Measurements from ENCODE around the gene TFR2. TPM values are rescaled to one million over a fixed set of nuclear protein-coding genes. Genes with fewer than 3 reads are reported as not detected.

TFR2 gene
- total RNA-seq, 1 experiment from 2014 or later = 6.2 TPM

DNA sequence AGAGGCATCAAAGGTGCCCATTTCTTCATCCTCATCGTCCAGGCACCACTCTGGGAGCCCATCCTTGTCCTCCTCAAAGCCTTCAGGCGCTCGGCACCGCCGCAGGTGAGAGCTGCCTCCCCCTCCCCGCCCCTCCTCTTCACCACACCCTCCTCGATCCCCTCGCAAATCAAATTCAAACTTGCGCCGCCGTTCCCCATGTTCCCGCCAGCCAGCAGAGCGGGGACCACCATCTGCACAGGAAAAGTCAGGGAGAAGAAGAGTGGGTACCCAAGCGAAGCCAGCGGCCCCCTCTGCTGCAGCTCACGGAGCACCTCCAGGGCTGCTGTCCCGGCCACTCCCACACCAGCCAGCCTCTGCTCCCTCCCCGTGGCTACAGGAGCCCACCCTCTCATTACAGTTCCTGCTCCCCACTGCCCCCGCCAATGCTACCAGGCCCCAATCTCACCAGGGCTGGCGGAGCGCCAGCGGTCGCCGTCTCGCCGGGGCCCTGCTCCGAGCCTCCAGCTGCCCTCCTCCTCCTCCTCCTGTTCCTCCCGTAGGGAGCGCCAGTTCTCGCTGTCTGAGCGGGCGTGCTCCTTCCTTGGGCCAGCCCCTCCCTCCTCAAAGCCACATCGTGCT lies 45.0 kb upstream of the TFR2 start:
- H3K27ac ChIP-seq = no peak overlapping the region
- H3K9me2 ChIP-seq (ENCODE audit: insufficient read depth) = no peaks in the 10 kb centered on the region
- ChIA-PET POLR2A (ENCODE audit: unreplicated experiment) (interaction anchor here (0.5 kb wide), 1 partner anchor 15 kb away, joined by 3 read pairs; no protein-coding TSS in a partner anchor), CTCF (no interaction called here)
- peaks cover 30% of the 10 kb centered on the region for H3K79me2 ChIP-seq (ENCODE audit: low read depth)
- no peaks in the 10 kb centered on the region for H3K4me1 ChIP-seq (replicated peaks; ENCODE audit: insufficient read depth)
- intact Hi-C loops (cut with micrococcal nuclease; ENCODE audit: unreplicated experiment) = no loop called here
- no peaks in the 10 kb centered on the region for H3K36me3 ChIP-seq (ENCODE audit: low read depth)
- no peak overlapping the region for H3K4me3 ChIP-seq
- no peaks in the 10 kb centered on the region for H3K27me3 ChIP-seq (ENCODE audit: insufficient read depth, low read depth)
- H3K9me3 ChIP-seq (ENCODE audit: insufficient read depth, low read depth) = no peaks in the 10 kb centered on the region
- H3F3A ChIP-seq (ENCODE audit: insufficient read depth, low read depth) = peaks cover 3% of the 10 kb centered on the region; the same call in 1 of the 2 replicates
- no TSS peak for BruUV-seq (replicated peaks)
- H2AFZ ChIP-seq = no peak overlapping the region
- H4K20me1 ChIP-seq (ENCODE audit: insufficient read depth) = peaks cover 36% of the 10 kb centered on the region
- no peak for DNase-seq
- no peak for TF ChIP-seq EZH2 (IDR thresholded peaks at IDR 0.05; ENCODE audit: low read depth)
- TF ChIP-seq, protein P1, sequence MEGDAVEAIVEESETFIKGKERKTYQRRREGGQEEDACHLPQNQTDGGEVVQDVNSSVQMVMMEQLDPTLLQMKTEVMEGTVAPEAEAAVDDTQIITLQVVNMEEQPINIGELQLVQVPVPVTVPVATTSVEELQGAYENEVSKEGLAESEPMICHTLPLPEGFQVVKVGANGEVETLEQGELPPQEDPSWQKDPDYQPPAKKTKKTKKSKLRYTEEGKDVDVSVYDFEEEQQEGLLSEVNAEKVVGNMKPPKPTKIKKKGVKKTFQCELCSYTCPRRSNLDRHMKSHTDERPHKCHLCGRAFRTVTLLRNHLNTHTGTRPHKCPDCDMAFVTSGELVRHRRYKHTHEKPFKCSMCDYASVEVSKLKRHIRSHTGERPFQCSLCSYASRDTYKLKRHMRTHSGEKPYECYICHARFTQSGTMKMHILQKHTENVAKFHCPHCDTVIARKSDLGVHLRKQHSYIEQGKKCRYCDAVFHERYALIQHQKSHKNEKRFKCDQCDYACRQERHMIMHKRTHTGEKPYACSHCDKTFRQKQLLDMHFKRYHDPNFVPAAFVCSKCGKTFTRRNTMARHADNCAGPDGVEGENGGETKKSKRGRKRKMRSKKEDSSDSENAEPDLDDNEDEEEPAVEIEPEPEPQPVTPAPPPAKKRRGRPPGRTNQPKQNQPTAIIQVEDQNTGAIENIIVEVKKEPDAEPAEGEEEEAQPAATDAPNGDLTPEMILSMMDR (conservative IDR thresholded peaks at IDR 0.05) = no peak
- H3K4me2 ChIP-seq = no peak overlapping the region

DNA sequence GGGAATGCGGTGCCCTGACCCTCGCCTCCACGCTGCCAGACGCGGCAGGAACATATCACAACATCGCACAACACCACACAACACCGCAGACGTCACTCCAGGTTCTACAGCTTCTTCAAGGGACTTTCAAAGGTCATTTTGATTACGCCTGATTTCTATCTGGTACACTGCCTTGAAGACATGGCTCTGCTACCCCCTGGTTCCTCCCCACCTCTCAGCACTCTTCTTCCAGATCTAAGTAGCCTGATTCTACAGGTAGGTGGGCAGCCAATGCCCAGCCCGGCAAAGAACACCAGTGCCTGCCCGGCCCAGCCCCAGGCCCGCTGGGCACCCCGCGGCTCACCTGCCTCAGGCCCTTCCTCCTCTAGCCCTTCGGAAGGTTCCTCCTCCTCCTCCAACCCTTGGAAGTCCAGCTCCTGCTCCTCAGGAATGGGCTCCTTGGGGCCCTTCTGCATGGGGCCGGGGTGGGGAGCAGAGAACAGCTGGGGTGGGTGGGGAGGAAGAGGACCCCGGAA lies 44.3 kb upstream of the TFR2 start:
- Histone ChIP-seq H3K27ac (no peak overlapping the region), H2AFZ (no peak overlapping the region), H3K4me2 (no peak overlapping the region), H3K27me3 (ENCODE audit: insufficient read depth, low read depth) (no peaks in the 10 kb centered on the region), H3K4me3 (no peak overlapping the region), H3K4me1 (replicated peaks; ENCODE audit: insufficient read depth) (no peaks in the 10 kb centered on the region), H4K20me1 (ENCODE audit: insufficient read depth) (peaks cover 34% of the 10 kb centered on the region), H3K9me2 (ENCODE audit: insufficient read depth) (no peaks in the 10 kb centered on the region), H3K79me2 (ENCODE audit: low read depth) (peaks cover 24% of the 10 kb centered on the region), H3K9me3 (ENCODE audit: insufficient read depth, low read depth) (no peaks in the 10 kb centered on the region), H3F3A (ENCODE audit: insufficient read depth, low read depth) (peaks cover 8% of the 10 kb centered on the region; the same call in 1 of the 2 replicates), H3K36me3 (ENCODE audit: low read depth) (no peaks in the 10 kb centered on the region)
- POLR2A ChIA-PET (ENCODE audit: unreplicated experiment) = interaction anchor here (0.5 kb wide), 1 partner anchor 15 kb away, joined by 3 read pairs; no protein-coding TSS in a partner anchor
- CTCF ChIA-PET = no interaction called here
- TF ChIP-seq EZH2 (IDR thresholded peaks at IDR 0.05; ENCODE audit: low read depth) = no peak
- TF ChIP-seq, protein P1 (conservative IDR thresholded peaks at IDR 0.05) = no peak
- BruUV-seq (replicated peaks) = no TSS peak
- DNase-seq = no peak
- intact Hi-C loops (cut with micrococcal nuclease; ENCODE audit: unreplicated experiment) = no loop called here

DNA sequence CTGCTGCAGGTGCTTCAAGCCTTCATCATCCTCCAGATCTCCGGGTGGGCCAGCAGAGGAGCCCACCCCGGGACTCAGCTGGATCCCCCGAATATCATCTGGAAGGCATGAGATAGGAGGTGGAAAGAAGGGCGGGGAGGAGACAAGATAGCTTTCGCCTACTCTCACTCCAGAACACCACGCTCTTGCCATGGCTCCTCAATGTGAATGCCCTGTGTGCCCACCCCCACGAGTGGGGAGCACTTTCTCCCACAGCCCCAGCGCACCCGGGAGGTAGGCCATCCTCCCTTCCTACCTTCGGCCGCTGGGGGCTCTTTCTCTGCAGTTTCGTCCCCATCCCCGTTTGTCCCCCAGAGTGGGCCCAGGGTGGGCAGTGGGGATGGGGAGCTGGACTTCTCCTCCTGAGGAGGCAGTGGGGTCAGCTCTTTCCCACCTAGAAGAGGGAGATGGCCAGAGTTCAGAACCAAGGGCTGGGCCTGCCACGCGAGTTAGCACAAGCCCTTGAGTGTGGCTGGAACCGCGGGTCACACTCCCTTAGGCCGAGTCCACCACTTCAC lies 43.8 kb upstream of the TFR2 start:
- H3F3A ChIP-seq (ENCODE audit: insufficient read depth, low read depth) = peaks cover 14% of the 10 kb centered on the region; the same call in 1 of the 2 replicates
- H3K36me3 ChIP-seq (ENCODE audit: low read depth) = no peaks in the 10 kb centered on the region
- H3K4me1 ChIP-seq (replicated peaks; ENCODE audit: insufficient read depth) = no peaks in the 10 kb centered on the region
- H3K27ac ChIP-seq = no peak overlapping the region
- H3K79me2 ChIP-seq (ENCODE audit: low read depth) = peaks cover 19% of the 10 kb centered on the region
- TF ChIP-seq EZH2 (IDR thresholded peaks at IDR 0.05; ENCODE audit: low read depth) = no peak
- TF ChIP-seq, protein P1 (conservative IDR thresholded peaks at IDR 0.05) = no peak
- no peak overlapping the region for H2AFZ ChIP-seq
- no peak for DNase-seq
- peaks cover 31% of the 10 kb centered on the region for H4K20me1 ChIP-seq (ENCODE audit: insufficient read depth)
- no peak overlapping the region for H3K4me2 ChIP-seq
- CTCF ChIA-PET = no interaction called here
- no peak overlapping the region for H3K4me3 ChIP-seq
- H3K27me3 ChIP-seq (ENCODE audit: insufficient read depth, low read depth) = no peaks in the 10 kb centered on the region
- H3K9me3 ChIP-seq (ENCODE audit: insufficient read depth, low read depth) = no peaks in the 10 kb centered on the region
- BruUV-seq (replicated peaks) = no TSS peak
- intact Hi-C loops (cut with micrococcal nuclease; ENCODE audit: unreplicated experiment) = no loop called here
- POLR2A ChIA-PET (ENCODE audit: unreplicated experiment) = interaction anchor here (0.7 kb wide), 1 partner anchor 117 kb away, joined by 6 read pairs; no protein-coding TSS in a partner anchor
- no peaks in the 10 kb centered on the region for H3K9me2 ChIP-seq (ENCODE audit: insufficient read depth)
